HCT116 (cell line): ENCODE results near the gene PEX11G. TPM values are rescaled to one million over a fixed set of nuclear protein-coding genes. Genes with fewer than 3 reads are reported as not detected.

Source experiments
- ATAC-seq: fragments of 200-7000 bp; cut with Tn5 transposase; 2 replicates; pipeline ENCODE4 v1.9.1; 2020; ENCODE audit warnings: mild to moderate bottlenecking, moderate library complexity
- BruUV-seq: library from RNA; stranded (reverse); fragments of 400-500 nt; replicated peaks from 2 replicates; lab custom pipeline; 2021; lab: Mats Ljungman, UMichigan
- CTCF ChIA-PET: fragments of 300-600 bp; sonication (Branson Sonifier 250); formaldehyde crosslinking; loops from one replicate; lab custom pipeline; 2021; ENCODE audit warnings: antibody characterized with exemption; lab: Charles Lee
- POLR2A ChIA-PET: fragments of 300-600, 350-600 bp; sonication (Branson Sonifier 250); formaldehyde crosslinking; loops from one replicate; lab custom pipeline; 2021; ENCODE audit warnings: antibody characterized with exemption; lab: Charles Lee
- RAD21 ChIA-PET, 2 experiments: fragments of 300-600 bp; sonication (Branson Sonifier 250); formaldehyde crosslinking; loops; one replicate each; lab custom pipeline; 2023; ENCODE audit warnings: low total read pairs in 2 of 2; ENCODE audit not compliant: uncharacterized antibody in 2 of 2, unreplicated experiment in 2 of 2, low non-redundant PET in 1 of 2; lab: Charles Lee
- DNase-seq: peaks from one replicate; pipeline ENCODE4 v3.0.0-alpha.2; 2010; ENCODE audit warnings: low read depth, low spot score
- H2AFZ ChIP-seq: fragments of 200-600 bp; shearing (Covaris generic), sonication (generic); 2 replicates; pipeline ENCODE4 v1.6.1; 2017; ENCODE audit warnings: low read depth, mixed run types, mixed read lengths, antibody characterized with exemption, low read length; ENCODE audit not compliant: poor library complexity, severe bottlenecking
- H3K27ac ChIP-seq: 2 replicates; pipeline ENCODE4 v1.5.1; 2012; ENCODE audit warnings: low read depth, low read length
- H3K27me3 ChIP-seq: fragments of 200-600 bp; sonication (generic); 2 replicates; pipeline ENCODE4 v1.6.1; 2016; ENCODE audit warnings: mixed run types, low read length, mixed read lengths; ENCODE audit not compliant: insufficient read depth
- H3K36me3 ChIP-seq, 2 experiments: fragments of 200-500 bp in 1 of 2; fragments of 200-600 bp in 1 of 2; sonication (Bioruptor generic) in 1 of 2; sonication (generic) in 1 of 2; 2 replicates each; pipeline versions ENCODE4 v1.5.1 to v1.6.1; 2014 to 2016; ENCODE audit warnings: low read length in 2 of 2, inconsistent platforms in 1 of 2, mixed read lengths in 1 of 2, mixed run types in 1 of 2; ENCODE audit not compliant: insufficient read depth in 2 of 2, control insufficient read depth in 1 of 2
- H3K4me1 ChIP-seq, 2 experiments: fragments of 200-600 bp in 1 of 2; sonication (generic) in 1 of 2; 2 replicates each; pipeline versions ENCODE4 v1.5.1 to v1.6.1; 2012 to 2017; ENCODE audit warnings: low read length in 2 of 2, inconsistent platforms in 1 of 2, mild to moderate bottlenecking in 1 of 2, mixed read lengths in 1 of 2, mixed run types in 1 of 2, moderate library complexity in 1 of 2; ENCODE audit not compliant: insufficient read depth in 2 of 2, control insufficient read depth in 1 of 2
- H3K4me2 ChIP-seq: fragments of 200-600 bp; sonication (generic); 2 replicates; pipeline ENCODE4 v1.6.1; 2017; ENCODE audit warnings: mixed run types, low read length, mixed read lengths
- H3K4me3 ChIP-seq, 2 experiments: fragments of 200-600 bp in 1 of 2; sonication (generic) in 1 of 2; replicated peaks in 1 of 2; 2 replicates each; pipeline ENCODE4 v1.5.1; 2011 to 2016; ENCODE audit warnings: low read length in 2 of 2, control low read depth in 1 of 2, low read depth in 1 of 2, mild to moderate bottlenecking in 1 of 2, mixed read lengths in 1 of 2, mixed run types in 1 of 2
- H3K79me2 ChIP-seq: fragments of 200-600 bp; sonication (generic); 2 replicates; pipeline ENCODE4 v1.6.1; 2017; ENCODE audit warnings: mild to moderate bottlenecking, mixed run types, low read length, moderate library complexity, mixed read lengths; ENCODE audit not compliant: insufficient read depth
- H3K9ac ChIP-seq: fragments of 200-600 bp; sonication (generic); 2 replicates; pipeline ENCODE4 v1.6.1; 2016; ENCODE audit warnings: low read length, mixed read lengths
- H3K9me2 ChIP-seq: fragments of 200-600 bp; sonication (generic), shearing (Covaris generic); 2 replicates; pipeline ENCODE4 v1.6.1; 2017; ENCODE audit warnings: mixed run types, mild to moderate bottlenecking, moderate library complexity; ENCODE audit not compliant: insufficient read depth
- H3K9me3 ChIP-seq, 2 experiments: fragments of 200-500 bp in 1 of 2; fragments of 200-600 bp in 1 of 2; sonication (Bioruptor generic) in 1 of 2; sonication (generic) in 1 of 2; 2 replicates each; pipeline ENCODE4 v1.6.1; 2014 to 2017; ENCODE audit warnings: low read length in 2 of 2, mixed read lengths in 2 of 2, inconsistent platforms in 1 of 2, low read depth in 1 of 2, mild to moderate bottlenecking in 1 of 2, mixed run types in 1 of 2, moderate library complexity in 1 of 2; ENCODE audit not compliant: control insufficient read depth in 1 of 2, insufficient read depth in 1 of 2
- H4K20me1 ChIP-seq: fragments of 200-600 bp; sonication (generic), shearing (Covaris generic); 2 replicates; pipeline ENCODE4 v1.6.1; 2017; ENCODE audit warnings: mixed run types, mild to moderate bottlenecking, moderate library complexity; ENCODE audit not compliant: insufficient read depth
- CBX3 ChIP-seq: IDR thresholded peaks from 2 replicates; pipeline ENCODE4 v1.6.1; 2012; ENCODE audit warnings: low read depth
- CTCF ChIP-seq, 3 experiments: fragments of 200-600 bp in 1 of 3; sonication (generic) in 1 of 3; IDR thresholded peaks in 2 of 3; conservative IDR thresholded peaks in 1 of 3; 2 replicates each; pipeline ENCODE4 v1.5.1; 2012 to 2017; ENCODE audit warnings: low read depth in 2 of 3, low read length in 2 of 3, antibody characterized with exemption in 1 of 3, borderline replicate concordance in 1 of 3, control low read depth in 1 of 3, mild to moderate bottlenecking in 1 of 3, mixed read lengths in 1 of 3, mixed run types in 1 of 3, moderate library complexity in 1 of 3; ENCODE audit not compliant: insufficient read depth in 1 of 3
- EGR1 ChIP-seq: IDR thresholded peaks from 2 replicates; pipeline ENCODE4 v1.6.1; 2012; ENCODE audit warnings: low read depth
- EZH2 ChIP-seq: fragments of 200-600 bp; sonication (generic); IDR thresholded peaks from 2 replicates; pipeline ENCODE4 v1.6.1; 2017; ENCODE audit warnings: antibody characterized with exemption, mixed run types
- EZH2phosphoT487 ChIP-seq: fragments of 200-600 bp; IDR thresholded peaks from 2 replicates; pipeline ENCODE4 v1.6.1; 2018; ENCODE audit warnings: antibody characterized with exemption, borderline replicate concordance
- FOSL1 ChIP-seq: IDR thresholded peaks from 2 replicates; pipeline ENCODE4 v1.6.1; 2012; ENCODE audit warnings: low read depth
- POLR2A ChIP-seq: IDR thresholded peaks from 2 replicates; pipeline ENCODE4 v1.7.0; 2011; ENCODE audit warnings: borderline replicate concordance; ENCODE audit not compliant: insufficient read depth, insufficient read length; ENCODE audit errors: extremely low read depth
- RAD21 ChIP-seq: IDR thresholded peaks from 2 replicates; pipeline ENCODE4 v1.6.1; 2012; ENCODE audit warnings: low read depth, mild to moderate bottlenecking
- TCF7L2 ChIP-seq: IDR thresholded peaks from 2 replicates; pipeline ENCODE4 v1.7.0; 2011; ENCODE audit warnings: borderline replicate concordance, inconsistent platforms; ENCODE audit not compliant: insufficient read depth, insufficient read length; ENCODE audit errors: extremely low read depth
- YY1 ChIP-seq: IDR thresholded peaks from 2 replicates; pipeline ENCODE4 v1.6.1; 2011; ENCODE audit warnings: low read length, low read depth, moderate library complexity, mild to moderate bottlenecking; ENCODE audit not compliant: insufficient replicate concordance; ENCODE audit errors: extremely low read depth
- ZBTB33 ChIP-seq: IDR thresholded peaks from 2 replicates; pipeline ENCODE4 v1.6.1; 2011; ENCODE audit warnings: mild to moderate bottlenecking, low read length, moderate library complexity; ENCODE audit not compliant: insufficient replicate concordance; ENCODE audit errors: extremely low read depth
- intact Hi-C: fragments of 100-400 bp; cut with micrococcal nuclease; formaldehyde crosslinking; loops from 2 replicates; pipeline ENCODE4 v1.10.0; 2022
- total RNA-seq: library from RNA; stranded (reverse); gene quantifications from one replicate; pipeline ENCODE4 v1.2.1, GENCODE V29; 2021; ENCODE audit not compliant: unreplicated experiment
- TF ChIP-seq, protein P1 (sequence below): IDR thresholded peaks from 2 replicates; pipeline ENCODE4 v1.6.1; 2012
- TF ChIP-seq, protein P2 (sequence below): IDR thresholded peaks from 2 replicates; pipeline ENCODE4 v1.6.1; 2012; ENCODE audit warnings: low read depth

The PEX11G gene
- total RNA-seq, 1 experiment from 2014 or later: 6.4 TPM

- no peaks in the 10 kb centered on the region for H3K9me3 ChIP-seq
- no peaks in the 10 kb centered on the region for H3K36me3 ChIP-seq
- H3K79me2 ChIP-seq: no peaks in the 10 kb centered on the region
- H3K4me1 ChIP-seq: peaks cover 6 to 20% of the 10 kb centered on the region in 2 experiments
- H3K27me3 ChIP-seq: no peaks in the 10 kb centered on the region
- RAD21 ChIA-PET: interaction anchor here in 1 of 2 experiments (0.6 kb wide), 1 partner anchor 35 kb away, joined by 3 read pairs; no protein-coding TSS in a partner anchor
- POLR2A ChIA-PET: interaction anchor here (2.3 kb wide), 1 partner anchor 10 kb away, joined by 9 read pairs; no protein-coding TSS in a partner anchor
- no peaks in the 10 kb centered on the region for H3K9me2 ChIP-seq
- peak overlapping the region; percentile 50 to 54 for H3K4me3 ChIP-seq
- TF ChIP-seq EZH2phosphoT487 (no peak), EZH2 (no peak), ZBTB33 (no peak), FOSL1 (no peak), RAD21 (no peak), POLR2A (no peak), CTCF (IDR thresholded peaks at IDR 0.05 in 2 of 3, conservative IDR thresholded peaks at IDR 0.05 in 1 of 3; ENCODE audit: borderline replicate concordance in 1 of 3, insufficient read depth in 1 of 3, low read depth in 2 of 3, low read length in 2 of 3) (no peak), EGR1 (no peak), CBX3 (no peak), YY1 (no peak), TCF7L2 (no peak)
- TF ChIP-seq, protein P1, sequence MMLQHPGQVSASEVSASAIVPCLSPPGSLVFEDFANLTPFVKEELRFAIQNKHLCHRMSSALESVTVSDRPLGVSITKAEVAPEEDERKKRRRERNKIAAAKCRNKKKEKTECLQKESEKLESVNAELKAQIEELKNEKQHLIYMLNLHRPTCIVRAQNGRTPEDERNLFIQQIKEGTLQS: no peak
- TF ChIP-seq, protein P2, sequence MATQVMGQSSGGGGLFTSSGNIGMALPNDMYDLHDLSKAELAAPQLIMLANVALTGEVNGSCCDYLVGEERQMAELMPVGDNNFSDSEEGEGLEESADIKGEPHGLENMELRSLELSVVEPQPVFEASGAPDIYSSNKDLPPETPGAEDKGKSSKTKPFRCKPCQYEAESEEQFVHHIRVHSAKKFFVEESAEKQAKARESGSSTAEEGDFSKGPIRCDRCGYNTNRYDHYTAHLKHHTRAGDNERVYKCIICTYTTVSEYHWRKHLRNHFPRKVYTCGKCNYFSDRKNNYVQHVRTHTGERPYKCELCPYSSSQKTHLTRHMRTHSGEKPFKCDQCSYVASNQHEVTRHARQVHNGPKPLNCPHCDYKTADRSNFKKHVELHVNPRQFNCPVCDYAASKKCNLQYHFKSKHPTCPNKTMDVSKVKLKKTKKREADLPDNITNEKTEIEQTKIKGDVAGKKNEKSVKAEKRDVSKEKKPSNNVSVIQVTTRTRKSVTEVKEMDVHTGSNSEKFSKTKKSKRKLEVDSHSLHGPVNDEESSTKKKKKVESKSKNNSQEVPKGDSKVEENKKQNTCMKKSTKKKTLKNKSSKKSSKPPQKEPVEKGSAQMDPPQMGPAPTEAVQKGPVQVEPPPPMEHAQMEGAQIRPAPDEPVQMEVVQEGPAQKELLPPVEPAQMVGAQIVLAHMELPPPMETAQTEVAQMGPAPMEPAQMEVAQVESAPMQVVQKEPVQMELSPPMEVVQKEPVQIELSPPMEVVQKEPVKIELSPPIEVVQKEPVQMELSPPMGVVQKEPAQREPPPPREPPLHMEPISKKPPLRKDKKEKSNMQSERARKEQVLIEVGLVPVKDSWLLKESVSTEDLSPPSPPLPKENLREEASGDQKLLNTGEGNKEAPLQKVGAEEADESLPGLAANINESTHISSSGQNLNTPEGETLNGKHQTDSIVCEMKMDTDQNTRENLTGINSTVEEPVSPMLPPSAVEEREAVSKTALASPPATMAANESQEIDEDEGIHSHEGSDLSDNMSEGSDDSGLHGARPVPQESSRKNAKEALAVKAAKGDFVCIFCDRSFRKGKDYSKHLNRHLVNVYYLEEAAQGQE: no peak
- intact Hi-C loops: no loop called here
- DNase-seq (no peak), ATAC-seq (peak; percentile 9; the same call in 1 of the 2 replicates)
- no peak overlapping the region; the same call in 1 of the 2 replicates for H3K27ac ChIP-seq
- H3K4me2 ChIP-seq: peak overlapping the region; percentile 82
- H2AFZ ChIP-seq: no peak overlapping the region
- CTCF ChIA-PET: interaction anchor here (0.9 kb wide), 1 partner anchor 52 kb away, joined by 3 read pairs; no protein-coding TSS in a partner anchor
- BruUV-seq: no TSS peak
- peak overlapping the region; percentile 49 for H3K9ac ChIP-seq
- no peaks in the 10 kb centered on the region for H4K20me1 ChIP-seq
Observed at GRCh38 chr19:7516333-7516732, 27.5 kb upstream of the PEX11G start.
